GM19438 (cell line): ENCODE results near the gene GPR143.

ENCODE experiments used
- ATAC-seq: cut with Tn5 transposase; IDR thresholded peaks from one replicate; pipeline ENCODE4 v1.9.1; 2021; ENCODE audit warnings: low read depth; ENCODE audit not compliant: unreplicated experiment

Gene GPR143

DNA sequence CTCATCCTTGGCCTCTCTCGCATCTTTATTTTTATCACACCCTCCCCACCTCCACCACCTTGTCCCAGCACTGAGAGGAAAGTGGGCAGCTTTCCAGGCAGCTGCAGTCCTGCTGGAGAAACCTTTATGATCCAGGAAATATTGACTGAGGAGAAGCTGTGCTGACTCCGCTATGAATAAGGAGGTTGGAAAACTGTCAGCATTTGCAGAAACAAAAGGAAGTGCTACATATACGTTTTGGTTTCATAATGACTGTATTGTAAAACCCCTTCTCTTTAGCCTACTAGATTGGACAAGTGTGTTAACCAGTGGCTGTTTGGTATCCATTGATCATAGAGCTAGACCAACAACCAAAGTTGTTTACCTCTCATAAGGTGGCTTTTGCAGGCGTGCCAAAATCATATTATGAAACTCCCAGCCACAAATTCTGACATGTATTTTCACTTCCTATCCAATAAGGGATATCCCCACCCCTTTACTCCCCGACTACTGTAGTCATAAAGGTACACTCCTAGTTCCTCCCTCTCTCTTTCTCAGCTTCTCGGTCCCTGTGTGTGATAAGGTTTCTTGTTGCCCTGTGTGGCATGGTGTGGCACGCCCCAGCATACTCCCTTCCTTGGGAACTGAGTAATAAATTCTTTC lies 88.4 kb downstream of the GPR143 start:
- peak; percentile 97 for ATAC-seq

DNA sequence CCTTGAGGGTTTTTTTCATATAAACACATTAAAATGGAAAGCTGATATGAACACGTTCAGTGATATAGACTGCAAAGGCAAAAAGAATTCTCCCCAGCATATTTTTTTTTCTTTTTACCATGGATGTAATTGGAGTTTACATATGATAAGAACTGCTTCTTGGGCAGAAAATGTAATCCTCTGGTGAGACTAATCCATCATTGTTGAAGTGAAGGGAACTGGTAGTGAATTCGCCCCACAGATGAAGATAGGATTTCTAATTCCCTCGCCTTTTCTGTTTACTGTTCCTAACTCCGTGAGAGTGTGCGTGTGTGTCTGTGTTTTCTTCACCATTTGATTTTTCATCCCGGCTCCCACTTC lies 88.9 kb downstream of the GPR143 start:
- no peak for ATAC-seq

DNA sequence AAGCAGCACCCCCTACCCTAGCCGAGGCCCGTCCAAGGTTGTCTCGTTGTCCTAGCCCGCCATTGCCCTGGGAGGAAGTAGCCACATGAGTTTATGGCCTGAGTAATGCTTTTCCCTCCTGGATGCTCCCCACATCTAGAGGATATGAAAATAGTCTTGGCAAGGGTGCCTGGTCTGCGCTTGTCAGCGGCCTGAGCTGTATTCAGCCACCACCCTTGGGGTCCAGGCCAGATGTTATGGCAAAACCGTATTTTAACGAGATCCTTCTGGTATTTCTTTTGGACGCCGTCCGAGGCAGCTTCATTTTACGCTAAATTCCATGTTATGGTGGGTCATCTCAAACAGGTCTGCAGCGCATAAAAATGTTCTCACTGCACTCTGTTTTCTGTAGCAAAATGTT lies 89.3 kb downstream of the GPR143 start:
- no peak for ATAC-seq
